H9 (cell line): Measurements from ENCODE around the gene TLE4. TPM values are rescaled to one million over a fixed set of nuclear protein-coding genes. Genes with fewer than 3 reads are reported as not detected.
A peak's percentile ranks its signal among the peaks of the same experiment; 100 is the strongest.

Source experiments
- DNase-seq: peaks from one replicate; pipeline ENCODE4 v3.0.0-alpha.2; 2017
- H2AFZ ChIP-seq: one replicate; pipeline ENCODE4 v1.6.1; 2013; ENCODE audit warnings: mild to moderate bottlenecking, low read length, control low read depth, moderate library complexity
- H2AK5ac ChIP-seq: 2 replicates; pipeline ENCODE4 v1.6.1; 2013; ENCODE audit warnings: low read length, control low read depth, mixed read lengths; ENCODE audit not compliant: insufficient read length
- H2BK120ac ChIP-seq: one replicate; pipeline ENCODE4 v1.6.1; 2013; ENCODE audit warnings: low read depth, mild to moderate bottlenecking, low read length, control low read depth, inconsistent platforms; ENCODE audit not compliant: poor library complexity, severe bottlenecking
- H2BK12ac ChIP-seq: 2 replicates; pipeline ENCODE4 v1.6.1; 2013; ENCODE audit warnings: low read length, control low read depth, mixed read lengths, low read depth; ENCODE audit not compliant: insufficient read length
- H2BK15ac ChIP-seq: 2 replicates; pipeline ENCODE4 v1.6.1; 2013; ENCODE audit warnings: low read depth, low read length, control low read depth
- H2BK20ac ChIP-seq: one replicate; pipeline ENCODE4 v1.6.1; 2013; ENCODE audit warnings: low read depth, mild to moderate bottlenecking, low read length, control low read depth, inconsistent platforms; ENCODE audit not compliant: poor library complexity, severe bottlenecking
- H2BK5ac ChIP-seq: 2 replicates; pipeline ENCODE4 v1.6.1; 2013; ENCODE audit warnings: low read length, control low read depth, mixed read lengths; ENCODE audit not compliant: insufficient read length
- H3K14ac ChIP-seq: 2 replicates; pipeline ENCODE4 v1.6.1; 2013; ENCODE audit warnings: low read length, control low read depth; ENCODE audit not compliant: insufficient read depth
- H3K18ac ChIP-seq: 2 replicates; pipeline ENCODE4 v1.6.1; 2013; ENCODE audit warnings: low read depth, mild to moderate bottlenecking, mixed read lengths, low read length, control low read depth; ENCODE audit not compliant: insufficient read length
- H3K23ac ChIP-seq: 2 replicates; pipeline ENCODE4 v1.6.1; 2013; ENCODE audit warnings: low read length, control low read depth, mixed read lengths, low read depth; ENCODE audit not compliant: insufficient read length
- H3K23me2 ChIP-seq: 2 replicates; pipeline ENCODE4 v1.6.1; 2013; ENCODE audit warnings: low read depth, mild to moderate bottlenecking, mixed read lengths, low read length, control low read depth; ENCODE audit not compliant: insufficient read length, poor library complexity, severe bottlenecking
- H3K27ac ChIP-seq: 2 replicates; pipeline ENCODE4 v1.5.1; 2013; ENCODE audit warnings: low read length, control low read depth, mixed read lengths, low read depth; ENCODE audit not compliant: insufficient read length
- H3K27me3 ChIP-seq: 2 replicates; pipeline ENCODE4 v1.6.1; 2013; ENCODE audit warnings: low read length, control low read depth, inconsistent platforms; ENCODE audit not compliant: insufficient read depth
- H3K4ac ChIP-seq: 2 replicates; pipeline ENCODE4 v1.6.1; 2013; ENCODE audit warnings: low read depth, mild to moderate bottlenecking, control low read depth, inconsistent platforms, low read length, moderate library complexity
- H3K4me1 ChIP-seq: 2 replicates; pipeline ENCODE4 v1.6.1; 2013; ENCODE audit warnings: low read length, control low read depth, inconsistent platforms; ENCODE audit not compliant: insufficient read depth
- H3K4me2 ChIP-seq: 2 replicates; pipeline ENCODE4 v1.6.1; 2013; ENCODE audit warnings: low read length, control low read depth, mixed read lengths; ENCODE audit not compliant: insufficient read length, insufficient read depth
- H3K56ac ChIP-seq: 2 replicates; pipeline ENCODE4 v1.6.1; 2013; ENCODE audit warnings: low read depth, mild to moderate bottlenecking, mixed read lengths, low read length, control low read depth; ENCODE audit not compliant: insufficient read length
- H3K79me1 ChIP-seq: 2 replicates; pipeline ENCODE4 v1.6.1; 2013; ENCODE audit warnings: low read depth, mild to moderate bottlenecking, moderate library complexity, low read length, control low read depth, inconsistent platforms; ENCODE audit not compliant: insufficient read depth, poor library complexity, severe bottlenecking
- H3K79me2 ChIP-seq: 2 replicates; pipeline ENCODE4 v1.6.1; 2013; ENCODE audit warnings: low read length, control low read depth, inconsistent platforms; ENCODE audit not compliant: insufficient read depth
- H3K9ac ChIP-seq: 2 replicates; pipeline ENCODE4 v1.6.1; 2013; ENCODE audit warnings: low read length, control low read depth, mixed read lengths; ENCODE audit not compliant: insufficient read length; ENCODE audit errors: extremely low read depth
- H3K9me3 ChIP-seq: one replicate; pipeline ENCODE4 v1.6.1; 2013; ENCODE audit warnings: low read depth, low read length, inconsistent platforms; ENCODE audit not compliant: control insufficient read depth
- H3T11ph ChIP-seq: one replicate; pipeline ENCODE4 v1.6.1; 2013; ENCODE audit warnings: mild to moderate bottlenecking, low read length, control low read depth, inconsistent platforms
- H4K20me1 ChIP-seq: one replicate; pipeline ENCODE4 v1.6.1; 2013; ENCODE audit not compliant: control insufficient read depth, insufficient read length, insufficient read depth
- H4K5ac ChIP-seq: 2 replicates; pipeline ENCODE4 v1.6.1; 2013; ENCODE audit warnings: low read depth, mild to moderate bottlenecking, mixed read lengths, low read length, control low read depth; ENCODE audit not compliant: insufficient read length
- H4K8ac ChIP-seq: replicated peaks from 2 replicates; pipeline ENCODE4 v1.6.1; 2013; ENCODE audit warnings: low read length, control low read depth, mixed read lengths, low read depth; ENCODE audit not compliant: insufficient read length
- H4K91ac ChIP-seq: 2 replicates; pipeline ENCODE4 v1.6.1; 2013; ENCODE audit warnings: low read depth, mild to moderate bottlenecking, moderate library complexity, mixed read lengths, low read length, control low read depth; ENCODE audit not compliant: insufficient read length
- H3K27ac Mint-ChIP-seq, 3 experiments: 2 replicates in 2 of 3; 3 replicates in 1 of 3; pipeline ENCODE4 v1.8.0; 2020 to 2021; ENCODE audit warnings: mixed read lengths in 3 of 3, mild to moderate bottlenecking in 1 of 3, moderate library complexity in 1 of 3
- H3K27me3 Mint-ChIP-seq: 2 replicates; pipeline ENCODE4 v1.8.0; 2021; ENCODE audit warnings: low read depth, mild to moderate bottlenecking, moderate library complexity, mixed read lengths
- H3K36me3 Mint-ChIP-seq, 3 experiments: 2 replicates in 2 of 3; 3 replicates in 1 of 3; pipeline ENCODE4 v1.8.0; 2020 to 2021; ENCODE audit warnings: low read depth in 3 of 3, mixed read lengths in 3 of 3; ENCODE audit not compliant: insufficient read depth in 1 of 3
- H3K4me1 Mint-ChIP-seq, 2 experiments: 2 replicates each; pipeline ENCODE4 v1.8.0; 2020; ENCODE audit warnings: mixed read lengths in 2 of 2
- H3K4me3 Mint-ChIP-seq, 2 experiments: 2 replicates in 1 of 2; 3 replicates in 1 of 2; pipeline ENCODE4 v1.8.0; 2020 to 2021; ENCODE audit warnings: mild to moderate bottlenecking in 2 of 2, mixed read lengths in 2 of 2, moderate library complexity in 1 of 2
- H3K9me3 Mint-ChIP-seq, 2 experiments: 2 replicates in 1 of 2; 3 replicates in 1 of 2; pipeline ENCODE4 v1.8.0; 2020; ENCODE audit warnings: mild to moderate bottlenecking in 2 of 2, mixed read lengths in 2 of 2, moderate library complexity in 1 of 2
- WGBS: extraction: QIAGEN DNeasy Blood & Tissue Kit; methylation state at CpG from one replicate; pipeline ENCODE4 v1.1.7; 2013; ENCODE audit warnings: missing lambda C conversion rate, low lambda C conversion rate, mixed read lengths; ENCODE audit not compliant: insufficient read length; ENCODE audit errors: extremely low coverage; 5-methylcytosine and 5-hydroxymethylcytosine counted together
- total RNA-seq: library from RNA; stranded (reverse); gene quantifications from 2 replicates; pipeline ENCODE4 v1.2.1, GENCODE V29; 2021
- TF ChIP-seq, protein P1 (sequence below): fragments of 200-600 bp; sonication (generic); conservative IDR thresholded peaks from 3 replicates; pipeline ENCODE4 v1.8.0; 2021; ENCODE audit warnings: antibody characterized with exemption, mild to moderate bottlenecking

The TLE4 gene
- total RNA-seq, 1 experiment from 2014 or later: 35.1 TPM

DNA sequence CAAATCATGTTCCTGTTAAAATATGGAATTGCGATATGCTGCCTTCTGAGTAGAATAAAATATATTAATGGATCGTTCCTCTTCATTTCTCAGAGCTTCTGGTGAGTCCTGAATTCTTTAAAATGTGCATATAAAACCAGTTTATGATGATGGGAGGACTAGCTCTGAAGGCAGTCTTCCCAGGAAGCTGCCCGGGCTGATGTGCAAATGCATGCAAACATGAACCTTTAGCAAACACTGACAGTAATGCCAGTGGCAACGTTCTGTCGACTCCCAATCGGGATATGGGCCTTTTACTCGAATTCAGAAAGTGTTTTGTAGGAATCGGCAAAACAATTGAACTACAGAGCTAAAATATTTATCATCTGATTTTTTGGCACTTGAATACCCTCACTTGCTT lies 93.6 kb downstream of the TLE4 start:
- Histone ChIP-seq H3T11ph (no peak overlapping the region), H4K91ac (no peak overlapping the region), H3K23ac (no peak overlapping the region), H2BK120ac (no peak overlapping the region), H2AK5ac (no peak overlapping the region), H3K79me2 (no peaks in the 10 kb centered on the region), H3K23me2 (no peaks in the 10 kb centered on the region), H3K9ac (no peak overlapping the region), H3K9me3 (no peaks in the 10 kb centered on the region), H2BK20ac (no peak overlapping the region), H2BK15ac (no peak overlapping the region), H2BK12ac (no peak overlapping the region), H2BK5ac (no peak overlapping the region), H4K8ac (no peak overlapping the region), H2AFZ (no peak overlapping the region), H4K5ac (no peak overlapping the region), H3K56ac (no peak overlapping the region), H3K4ac (no peak overlapping the region), H4K20me1 (no peaks in the 10 kb centered on the region), H3K4me1 (peaks cover 18% of the 10 kb centered on the region), H3K27ac (no peak overlapping the region), H3K79me1 (no peaks in the 10 kb centered on the region), H3K14ac (no peak overlapping the region), H3K18ac (no peak overlapping the region), H3K4me2 (no peak overlapping the region), H3K27me3 (no peaks in the 10 kb centered on the region)
- no peaks in the 10 kb centered on the region for H3K36me3 Mint-ChIP-seq
- no peaks in the 10 kb centered on the region for H3K9me3 Mint-ChIP-seq
- no peaks in the 10 kb centered on the region for H3K27me3 Mint-ChIP-seq
- TF ChIP-seq, protein P1, sequence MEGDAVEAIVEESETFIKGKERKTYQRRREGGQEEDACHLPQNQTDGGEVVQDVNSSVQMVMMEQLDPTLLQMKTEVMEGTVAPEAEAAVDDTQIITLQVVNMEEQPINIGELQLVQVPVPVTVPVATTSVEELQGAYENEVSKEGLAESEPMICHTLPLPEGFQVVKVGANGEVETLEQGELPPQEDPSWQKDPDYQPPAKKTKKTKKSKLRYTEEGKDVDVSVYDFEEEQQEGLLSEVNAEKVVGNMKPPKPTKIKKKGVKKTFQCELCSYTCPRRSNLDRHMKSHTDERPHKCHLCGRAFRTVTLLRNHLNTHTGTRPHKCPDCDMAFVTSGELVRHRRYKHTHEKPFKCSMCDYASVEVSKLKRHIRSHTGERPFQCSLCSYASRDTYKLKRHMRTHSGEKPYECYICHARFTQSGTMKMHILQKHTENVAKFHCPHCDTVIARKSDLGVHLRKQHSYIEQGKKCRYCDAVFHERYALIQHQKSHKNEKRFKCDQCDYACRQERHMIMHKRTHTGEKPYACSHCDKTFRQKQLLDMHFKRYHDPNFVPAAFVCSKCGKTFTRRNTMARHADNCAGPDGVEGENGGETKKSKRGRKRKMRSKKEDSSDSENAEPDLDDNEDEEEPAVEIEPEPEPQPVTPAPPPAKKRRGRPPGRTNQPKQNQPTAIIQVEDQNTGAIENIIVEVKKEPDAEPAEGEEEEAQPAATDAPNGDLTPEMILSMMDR: no peak
- peaks cover 62 to 84% of the 10 kb centered on the region in 2 experiments for H3K4me1 Mint-ChIP-seq
- DNase-seq: no peak
- WGBS: no CpG with 5 or more reads among the region's 8 CpGs
- H3K27ac Mint-ChIP-seq: peak overlapping the region in 1 of 3 experiments; percentile 33; a peak in 1 of 7 replicates
- no peak overlapping the region for H3K4me3 Mint-ChIP-seq
